Large intestine (tissue), 3 donors: Measurements from ENCODE around the gene MAML3. TPM values are rescaled to one million over a fixed set of nuclear protein-coding genes. Genes with fewer than 3 reads are reported as not detected.

Source experiments
- DNase-seq, 2 donors: peaks; one replicate each; pipeline versions ENCODE4 v3.0.0 to v3.0.0-alpha.2; 2013
- H3K27ac ChIP-seq: one replicate; pipeline ENCODE4 v1.5.1; 2013; ENCODE audit warnings: low read length
- H3K27me3 ChIP-seq: 2 replicates; pipeline ENCODE4 v1.6.1; 2013; ENCODE audit warnings: low read length; ENCODE audit not compliant: control insufficient read depth, insufficient read depth
- H3K36me3 ChIP-seq: 2 replicates; pipeline ENCODE4 v1.6.1; 2013; ENCODE audit warnings: low read length; ENCODE audit not compliant: control insufficient read depth, insufficient read depth
- H3K4me1 ChIP-seq: one replicate; pipeline ENCODE4 v1.6.1; 2013; ENCODE audit warnings: low read length; ENCODE audit not compliant: control insufficient read depth, insufficient read depth
- H3K4me3 ChIP-seq: one replicate; pipeline ENCODE4 v1.5.1; 2013; ENCODE audit warnings: low read length
- H3K9me3 ChIP-seq: one replicate; pipeline ENCODE4 v1.6.1; 2013; ENCODE audit warnings: mild to moderate bottlenecking, low read depth, low read length, moderate library complexity; ENCODE audit not compliant: control insufficient read depth
- WGBS: methylation state at CpG from one replicate; pipeline ENCODE4 v1.1.5; 2013; ENCODE audit warnings: low lambda C conversion rate; ENCODE audit not compliant: insufficient coverage; 5-methylcytosine and 5-hydroxymethylcytosine counted together
- polyA plus RNA-seq: library from polyadenylated mRNA; unstranded; fragments of 120-200 nt; gene quantifications from one replicate; pipeline ENCODE4 v1.2.1, GENCODE V29; 2013

The MAML3 gene
- polyA plus RNA-seq, 1 donor: 10.6 TPM

GRCh38 chr4:140080883-140081282 is 73.1 kb downstream of the MAML3 start:
- no peak overlapping the region for H3K4me3 ChIP-seq
- no peaks in the 10 kb centered on the region for H3K36me3 ChIP-seq
- H3K27me3 ChIP-seq: no peaks in the 10 kb centered on the region
- DNase-seq: no peak
- H3K27ac ChIP-seq: no peak overlapping the region
- H3K9me3 ChIP-seq: no peaks in the 10 kb centered on the region
- peaks cover 9% of the 10 kb centered on the region for H3K4me1 ChIP-seq
- 100% methylated on average over 1 of the region's 2 CpGs for WGBS

GRCh38 chr4:140078366-140078765 is 75.6 kb downstream of the MAML3 start:
- no peak overlapping the region for H3K27ac ChIP-seq
- no CpG with 5 or more reads among the region's 2 CpGs for WGBS

GRCh38 chr4:140076307-140076706 is 77.7 kb downstream of the MAML3 start:
- DNase-seq: no peak
- H3K9me3 ChIP-seq: no peaks in the 10 kb centered on the region
- H3K36me3 ChIP-seq: no peaks in the 10 kb centered on the region
- no peak overlapping the region for H3K4me3 ChIP-seq
- no peak overlapping the region for H3K27ac ChIP-seq
- no peaks in the 10 kb centered on the region for H3K27me3 ChIP-seq
- no peaks in the 10 kb centered on the region for H3K4me1 ChIP-seq
- 100% methylated on average over 1 of the region's 2 CpGs for WGBS

More at GRCh38 chr4:140078366-140078765, 75.6 kb downstream of the MAML3 start:
- no peak overlapping the region for H3K4me3 ChIP-seq
- H3K27me3 ChIP-seq: no peaks in the 10 kb centered on the region
- no peaks in the 10 kb centered on the region for H3K9me3 ChIP-seq
- no peaks in the 10 kb centered on the region for H3K4me1 ChIP-seq
- DNase-seq: no peak
- no peaks in the 10 kb centered on the region for H3K36me3 ChIP-seq

GRCh38 chr4:140071806-140072205 is 82.2 kb downstream of the MAML3 start:
- 80% methylated on average over 1 of the region's 3 CpGs for WGBS
- H3K36me3 ChIP-seq: no peaks in the 10 kb centered on the region
- no peak for DNase-seq
- H3K27me3 ChIP-seq: no peaks in the 10 kb centered on the region
- no peaks in the 10 kb centered on the region for H3K9me3 ChIP-seq
- no peak overlapping the region for H3K27ac ChIP-seq
- H3K4me1 ChIP-seq: no peaks in the 10 kb centered on the region
- no peak overlapping the region for H3K4me3 ChIP-seq

GRCh38 chr4:140070973-140071372 is 83.0 kb downstream of the MAML3 start:
- Histone ChIP-seq H3K27ac (no peak overlapping the region), H3K36me3 (no peaks in the 10 kb centered on the region), H3K4me1 (peaks cover 4% of the 10 kb centered on the region), H3K9me3 (no peaks in the 10 kb centered on the region), H3K27me3 (no peaks in the 10 kb centered on the region), H3K4me3 (no peak overlapping the region)
- DNase-seq: no peak
- no CpG with 5 or more reads among the region's 6 CpGs for WGBS

- no peak for DNase-seq
- H3K9me3 ChIP-seq: no peaks in the 10 kb centered on the region
- H3K27me3 ChIP-seq: no peaks in the 10 kb centered on the region
- no peak overlapping the region for H3K27ac ChIP-seq
- no peak overlapping the region for H3K4me3 ChIP-seq
- 100% methylated on average over 1 of the region's 2 CpGs for WGBS
- no peaks in the 10 kb centered on the region for H3K36me3 ChIP-seq
- peaks cover 10% of the 10 kb centered on the region for H3K4me1 ChIP-seq
These were observed 83.6 kb downstream of the MAML3 start for GRCh38 chr4:140070366-140070765.

GRCh38 chr4:140069066-140069465 is 84.9 kb downstream of the MAML3 start:
- WGBS: 83% methylated on average over 1 of the region's 2 CpGs
- no peak for DNase-seq
- Histone ChIP-seq H3K27ac (no peak overlapping the region), H3K27me3 (no peaks in the 10 kb centered on the region), H3K4me3 (no peak overlapping the region), H3K9me3 (no peaks in the 10 kb centered on the region), H3K4me1 (peaks cover 12% of the 10 kb centered on the region), H3K36me3 (no peaks in the 10 kb centered on the region)

GRCh38 chr4:140068271-140068670 is 85.7 kb downstream of the MAML3 start:
- H3K27ac ChIP-seq: no peak overlapping the region
- 100% methylated on average over 2 of the region's 2 CpGs for WGBS
- H3K4me3 ChIP-seq: no peak overlapping the region
- no peaks in the 10 kb centered on the region for H3K27me3 ChIP-seq
- H3K4me1 ChIP-seq: peaks cover 12% of the 10 kb centered on the region
- no peaks in the 10 kb centered on the region for H3K36me3 ChIP-seq
- no peak for DNase-seq
- no peaks in the 10 kb centered on the region for H3K9me3 ChIP-seq

GRCh38 chr4:140066031-140066930 is 87.7 kb downstream of the MAML3 start:
- H3K27ac ChIP-seq: no peak overlapping the region
- WGBS: no CpG with 5 or more reads among the region's 3 CpGs
- H3K4me3 ChIP-seq: no peak overlapping the region

GRCh38 chr4:140065393-140065792 is 88.6 kb downstream of the MAML3 start:
- H3K4me3 ChIP-seq: no peak overlapping the region
- no peaks in the 10 kb centered on the region for H3K36me3 ChIP-seq
- H3K27ac ChIP-seq: no peak overlapping the region
- peaks cover 18% of the 10 kb centered on the region for H3K4me1 ChIP-seq
- H3K9me3 ChIP-seq: no peaks in the 10 kb centered on the region
- no peaks in the 10 kb centered on the region for H3K27me3 ChIP-seq
- peak in 1 of 2 donors; percentile 41 for DNase-seq
- WGBS: no CpG with 5 or more reads among the region's 2 CpGs

More at GRCh38 chr4:140066031-140066930, 87.7 kb downstream of the MAML3 start:
- DNase-seq: peak in 1 of 2 donors; percentile 49
- H3K27me3 ChIP-seq: no peaks in the 10 kb centered on the region
- peaks cover 12% of the 10 kb centered on the region for H3K4me1 ChIP-seq
- H3K36me3 ChIP-seq: no peaks in the 10 kb centered on the region
- no peaks in the 10 kb centered on the region for H3K9me3 ChIP-seq
